HepG2 (cell line): ENCODE data around the gene VWA3A. TPM values are rescaled to one million over a fixed set of nuclear protein-coding genes. Genes with fewer than 3 reads are reported as not detected.

Experiments used
- BATF2 ChIP-seq: sonication (generic); formaldehyde crosslinking; IDR thresholded peaks from 2 replicates; pipeline ENCODE4 v1.8.0; 2022; ENCODE audit warnings: mild to moderate bottlenecking, missing genetic modification reagents, moderate library complexity
- EEA1 ChIP-seq: sonication (generic); formaldehyde crosslinking; IDR thresholded peaks from 2 replicates; pipeline ENCODE4 v1.5.1; 2020; ENCODE audit warnings: mild to moderate bottlenecking, missing genetic modification reagents, borderline replicate concordance
- HNF1B ChIP-seq: sonication (generic); formaldehyde crosslinking; IDR thresholded peaks from 2 replicates; pipeline ENCODE4 v1.5.1; 2020; ENCODE audit warnings: mild to moderate bottlenecking, moderate library complexity, missing genetic modification reagents
- NR2C2 ChIP-seq: sonication (generic); formaldehyde crosslinking; IDR thresholded peaks from 2 replicates; pipeline ENCODE4 v1.4.0; 2020; ENCODE audit warnings: missing genetic modification reagents, mild to moderate bottlenecking, moderate library complexity, borderline replicate concordance
- TIGD3 ChIP-seq: sonication (generic); formaldehyde crosslinking; IDR thresholded peaks from 2 replicates; pipeline ENCODE4 v1.5.1; 2020; ENCODE audit warnings: mild to moderate bottlenecking, missing genetic modification reagents, borderline replicate concordance
- ZBTB8A ChIP-seq: sonication (generic); formaldehyde crosslinking; IDR thresholded peaks from 2 replicates; pipeline ENCODE4 v1.4.0; 2020; ENCODE audit warnings: mild to moderate bottlenecking, low read depth, missing genetic modification reagents, borderline replicate concordance
- ZFP82 ChIP-seq: sonication (generic); formaldehyde crosslinking; IDR thresholded peaks from 2 replicates; pipeline ENCODE4 v1.5.1; 2020; ENCODE audit warnings: mild to moderate bottlenecking, missing genetic modification reagents, borderline replicate concordance
- ZGPAT ChIP-seq: IDR thresholded peaks from 2 replicates; pipeline ENCODE4 v1.6.1; 2016; ENCODE audit warnings: mild to moderate bottlenecking
- ZNF205 ChIP-seq: IDR thresholded peaks from 2 replicates; pipeline ENCODE4 v1.6.1; 2018; ENCODE audit warnings: missing biosample characterization, missing genetic modification reagents
- ZNF281 ChIP-seq: sonication (generic); formaldehyde crosslinking; IDR thresholded peaks from 2 replicates; pipeline ENCODE4 v1.4.0; 2020; ENCODE audit warnings: missing genetic modification reagents, borderline replicate concordance
- ZNF451 ChIP-seq: sonication (generic); formaldehyde crosslinking; IDR thresholded peaks from 2 replicates; pipeline ENCODE4 v1.5.0; 2020; ENCODE audit warnings: mild to moderate bottlenecking, missing genetic modification reagents
- ZNF496 ChIP-seq: sonication (generic); formaldehyde crosslinking; IDR thresholded peaks from 2 replicates; pipeline ENCODE4 v1.8.1; 2023; ENCODE audit warnings: mild to moderate bottlenecking, moderate library complexity, missing genetic modification reagents; ENCODE audit not compliant: insufficient replicate concordance
- ZNF598 ChIP-seq: sonication (generic); formaldehyde crosslinking; IDR thresholded peaks from 2 replicates; pipeline ENCODE4 v1.5.1; 2020; ENCODE audit warnings: mild to moderate bottlenecking, missing genetic modification reagents, borderline replicate concordance
- polyA plus RNA-seq, 8 experiments: library from polyadenylated mRNA; depleted of rRNA in 3 of 8; stranded (reverse) in 7 of 8; unstranded in 1 of 8; fragments of >200 nt; fragmentation: Illumina TruSeq in 4 of 8; extraction: Trizol in 4 of 8; gene quantifications; 2 replicates each; pipeline versions ENCODE4 v1.2.1 to v1.2.3, GENCODE V29; 2011 to 2016; ENCODE audit warnings: low read depth in 4 of 8, missing spikeins in 1 of 8, mixed read lengths in 1 of 8; ENCODE audit not compliant: insufficient read depth in 1 of 8
- total RNA-seq, 5 experiments: library from RNA; depleted of rRNA; stranded (reverse); fragments of >200 nt; fragmentation: Illumina TruSeq; extraction: Trizol; gene quantifications; 2 replicates each; pipeline ENCODE4 v1.2.3, GENCODE V29; 2016; ENCODE audit warnings: low read depth in 1 of 5
- TF ChIP-seq, protein P1 (sequence below): sonication (generic); formaldehyde crosslinking; IDR thresholded peaks from 2 replicates; pipeline ENCODE4 v1.4.0; 2020; ENCODE audit warnings: missing genetic modification reagents, borderline replicate concordance

The VWA3A gene
- total and polyA plus RNA-seq, 2 of the 13 experiments (the other 11 are each of a cell fraction or from before 2014, with no cell fraction given): 0.03 to 0.07 TPM

GRCh38 chr16:22206013-22206841 lies 113.9 kb downstream of the VWA3A start, which contains the start of gene EEF2K (continued):
- TF ChIP-seq EEA1 (peak; percentile 96), ZBTB8A (CRISPR knock-in tag) (peak; percentile 71; the same call in 1 of the 2 replicates), NR2C2 (CRISPR knock-in tag) (peak; percentile 75), BATF2 (CRISPR knock-in tag) (peak; percentile 72; the same call in 1 of the 2 replicates), ZNF205 (CRISPR knock-in tag) (peak; percentile 79), TIGD3 (CRISPR knock-in tag) (no peak), ZGPAT (CRISPR knock-in tag) (peak; percentile 99), ZNF598 (peak; percentile 78; the same call in 1 of the 2 replicates), ZNF496 (CRISPR knock-in tag) (no peak), ZNF451 (CRISPR knock-in tag) (peak; percentile 98), ZFP82 (CRISPR knock-in tag) (peak; percentile 90; the same call in 1 of the 2 replicates), HNF1B (CRISPR knock-in tag) (no peak), ZNF281 (peak; percentile 41; the same call in 1 of the 2 replicates)
- TF ChIP-seq, protein P1, sequence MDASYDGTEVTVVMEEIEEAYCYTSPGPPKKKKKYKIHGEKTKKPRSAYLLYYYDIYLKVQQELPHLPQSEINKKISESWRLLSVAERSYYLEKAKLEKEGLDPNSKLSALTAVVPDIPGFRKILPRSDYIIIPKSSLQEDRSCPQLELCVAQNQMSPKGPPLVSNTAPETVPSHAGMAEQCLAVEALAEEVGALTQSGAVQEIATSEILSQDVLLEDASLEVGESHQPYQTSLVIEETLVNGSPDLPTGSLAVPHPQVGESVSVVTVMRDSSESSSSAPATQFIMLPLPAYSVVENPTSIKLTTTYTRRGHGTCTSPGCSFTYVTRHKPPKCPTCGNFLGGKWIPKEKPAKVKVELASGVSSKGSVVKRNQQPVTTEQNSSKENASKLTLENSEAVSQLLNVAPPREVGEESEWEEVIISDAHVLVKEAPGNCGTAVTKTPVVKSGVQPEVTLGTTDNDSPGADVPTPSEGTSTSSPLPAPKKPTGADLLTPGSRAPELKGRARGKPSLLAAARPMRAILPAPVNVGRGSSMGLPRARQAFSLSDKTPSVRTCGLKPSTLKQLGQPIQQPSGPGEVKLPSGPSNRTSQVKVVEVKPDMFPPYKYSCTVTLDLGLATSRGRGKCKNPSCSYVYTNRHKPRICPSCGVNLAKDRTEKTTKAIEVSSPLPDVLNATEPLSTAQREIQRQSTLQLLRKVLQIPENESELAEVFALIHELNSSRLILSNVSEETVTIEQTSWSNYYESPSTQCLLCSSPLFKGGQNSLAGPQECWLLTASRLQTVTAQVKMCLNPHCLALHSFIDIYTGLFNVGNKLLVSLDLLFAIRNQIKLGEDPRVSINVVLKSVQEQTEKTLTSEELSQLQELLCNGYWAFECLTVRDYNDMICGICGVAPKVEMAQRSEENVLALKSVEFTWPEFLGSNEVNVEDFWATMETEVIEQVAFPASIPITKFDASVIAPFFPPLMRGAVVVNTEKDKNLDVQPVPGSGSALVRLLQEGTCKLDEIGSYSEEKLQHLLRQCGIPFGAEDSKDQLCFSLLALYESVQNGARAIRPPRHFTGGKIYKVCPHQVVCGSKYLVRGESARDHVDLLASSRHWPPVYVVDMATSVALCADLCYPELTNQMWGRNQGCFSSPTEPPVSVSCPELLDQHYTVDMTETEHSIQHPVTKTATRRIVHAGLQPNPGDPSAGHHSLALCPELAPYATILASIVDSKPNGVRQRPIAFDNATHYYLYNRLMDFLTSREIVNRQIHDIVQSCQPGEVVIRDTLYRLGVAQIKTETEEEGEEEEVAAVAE: peak; percentile 77; the same call in 1 of the 2 replicates
